ENCODE data around the gene FUCA1.

GRCh38 chr1:23875382-23875781, 7.3 kb upstream of the FUCA1 start:
- TF ChIP-seq, protein P1, sequence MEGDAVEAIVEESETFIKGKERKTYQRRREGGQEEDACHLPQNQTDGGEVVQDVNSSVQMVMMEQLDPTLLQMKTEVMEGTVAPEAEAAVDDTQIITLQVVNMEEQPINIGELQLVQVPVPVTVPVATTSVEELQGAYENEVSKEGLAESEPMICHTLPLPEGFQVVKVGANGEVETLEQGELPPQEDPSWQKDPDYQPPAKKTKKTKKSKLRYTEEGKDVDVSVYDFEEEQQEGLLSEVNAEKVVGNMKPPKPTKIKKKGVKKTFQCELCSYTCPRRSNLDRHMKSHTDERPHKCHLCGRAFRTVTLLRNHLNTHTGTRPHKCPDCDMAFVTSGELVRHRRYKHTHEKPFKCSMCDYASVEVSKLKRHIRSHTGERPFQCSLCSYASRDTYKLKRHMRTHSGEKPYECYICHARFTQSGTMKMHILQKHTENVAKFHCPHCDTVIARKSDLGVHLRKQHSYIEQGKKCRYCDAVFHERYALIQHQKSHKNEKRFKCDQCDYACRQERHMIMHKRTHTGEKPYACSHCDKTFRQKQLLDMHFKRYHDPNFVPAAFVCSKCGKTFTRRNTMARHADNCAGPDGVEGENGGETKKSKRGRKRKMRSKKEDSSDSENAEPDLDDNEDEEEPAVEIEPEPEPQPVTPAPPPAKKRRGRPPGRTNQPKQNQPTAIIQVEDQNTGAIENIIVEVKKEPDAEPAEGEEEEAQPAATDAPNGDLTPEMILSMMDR (IDR thresholded peaks at IDR 0.05; ENCODE audit: low read depth, low read length, poor library complexity, severe bottlenecking): no peak
- TF ChIP-seq EZH2phosphoT487 (IDR thresholded peaks at IDR 0.05; ENCODE audit: borderline replicate concordance, low read length): no peak
